GM21447 (cell line): ENCODE data around the gene PCDHGA1.
A peak's percentile ranks its signal among the peaks of the same experiment; 100 is the strongest.

ENCODE experiments used
- ATAC-seq: cut with Tn5 transposase; IDR thresholded peaks from one replicate; pipeline ENCODE4 v1.9.1; 2021; ENCODE audit not compliant: unreplicated experiment

PCDHGA1 gene

GRCh38 chr5:141512390-141512910 is 182.1 kb downstream of the PCDHGA1 start:
- peak; percentile 15 for ATAC-seq

DNA sequence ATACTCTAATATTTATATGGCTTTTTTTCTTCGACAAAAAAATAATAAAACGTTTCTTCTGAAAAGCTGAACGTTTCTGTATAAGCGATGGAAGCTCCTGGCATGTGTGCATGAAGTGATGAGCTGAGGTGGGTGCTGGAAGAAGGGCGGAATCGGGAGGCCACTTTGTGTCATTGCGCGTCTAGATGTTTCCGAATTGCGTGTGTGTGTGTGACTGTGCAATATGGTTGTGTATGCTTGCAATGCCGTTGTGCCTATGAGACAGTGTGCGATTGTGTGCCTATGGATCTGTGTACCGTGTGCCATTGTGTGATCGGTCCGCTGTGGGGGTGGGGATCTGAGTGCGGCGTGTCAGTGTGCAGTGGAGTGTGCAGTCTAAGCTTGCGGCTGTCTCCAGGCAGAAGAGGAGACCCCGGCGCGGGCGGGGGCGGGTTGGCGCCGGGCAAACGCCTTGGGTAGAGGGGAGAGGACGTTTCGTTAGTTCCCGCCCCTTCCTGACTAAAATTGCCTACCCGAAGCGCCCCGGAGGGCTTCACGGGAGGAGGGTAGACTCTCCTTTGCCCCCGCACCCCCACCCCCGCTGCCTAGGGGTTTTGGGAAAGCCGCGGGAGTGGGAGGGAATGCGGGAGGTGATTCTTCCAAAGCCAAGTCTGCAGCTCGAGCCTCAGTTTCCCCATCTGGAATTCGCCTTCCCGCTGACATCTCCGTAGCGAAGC is 182.8 kb downstream of the PCDHGA1 start:
- ATAC-seq: no peak

DNA sequence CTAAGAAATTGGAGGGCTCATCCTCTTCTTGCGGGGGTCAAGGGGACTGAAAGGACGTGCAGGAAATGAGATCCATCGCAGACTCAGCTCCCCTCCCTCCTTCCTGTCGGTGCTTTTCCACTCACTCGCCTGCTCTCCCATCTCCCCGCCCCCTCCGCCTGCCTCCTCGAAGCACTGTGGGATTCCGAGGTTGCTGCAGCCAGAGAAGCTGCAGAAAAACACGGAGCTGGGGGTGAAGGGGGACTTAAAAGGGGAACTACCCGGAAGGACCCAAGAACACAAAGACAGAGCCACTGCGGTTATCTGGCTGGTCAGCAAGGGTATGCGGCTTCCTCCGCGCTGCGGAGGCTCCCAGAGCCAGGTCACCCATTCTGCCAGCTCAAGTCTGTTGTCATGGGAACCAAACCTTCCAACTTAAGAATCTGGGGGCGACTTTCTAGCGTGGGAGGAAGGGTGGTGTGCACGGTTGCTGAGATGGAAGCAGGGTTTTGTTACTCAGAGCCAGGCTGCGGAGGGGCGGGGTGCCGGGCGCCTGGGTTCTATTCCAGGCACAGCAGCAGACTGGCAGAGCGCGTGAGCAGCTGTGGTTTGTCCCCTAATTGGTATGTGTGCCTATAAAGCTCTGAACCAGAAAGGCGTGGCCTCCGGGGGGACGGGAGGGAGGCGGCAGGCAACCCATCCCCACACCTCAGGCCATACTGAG is 183.5 kb downstream of the PCDHGA1 start:
- ATAC-seq: peak; percentile 35

- peak; percentile 10 for ATAC-seq
Observed at GRCh38 chr5:141514330-141515133, 184.2 kb downstream of the PCDHGA1 start.

DNA sequence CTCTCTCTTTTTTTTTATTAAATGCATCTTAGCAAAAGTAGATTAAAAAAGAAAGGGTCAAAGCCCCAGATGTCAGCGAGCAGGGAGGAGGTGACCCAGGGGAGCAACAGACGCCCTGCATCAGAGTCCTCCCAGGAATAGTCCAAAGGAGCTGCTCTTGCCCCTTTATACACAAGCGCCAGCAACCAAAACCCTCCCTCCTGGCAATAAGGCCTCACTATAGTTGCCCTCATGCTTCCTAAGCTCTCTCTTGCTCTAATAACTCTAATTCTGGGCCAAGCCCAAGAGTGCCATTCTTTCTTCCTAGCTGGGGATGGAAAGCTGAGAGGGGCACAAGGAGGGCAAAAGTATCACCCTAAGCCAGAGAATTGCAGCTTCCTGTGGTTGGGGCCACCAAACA is 184.8 kb downstream of the PCDHGA1 start:
- ATAC-seq: no peak

DNA sequence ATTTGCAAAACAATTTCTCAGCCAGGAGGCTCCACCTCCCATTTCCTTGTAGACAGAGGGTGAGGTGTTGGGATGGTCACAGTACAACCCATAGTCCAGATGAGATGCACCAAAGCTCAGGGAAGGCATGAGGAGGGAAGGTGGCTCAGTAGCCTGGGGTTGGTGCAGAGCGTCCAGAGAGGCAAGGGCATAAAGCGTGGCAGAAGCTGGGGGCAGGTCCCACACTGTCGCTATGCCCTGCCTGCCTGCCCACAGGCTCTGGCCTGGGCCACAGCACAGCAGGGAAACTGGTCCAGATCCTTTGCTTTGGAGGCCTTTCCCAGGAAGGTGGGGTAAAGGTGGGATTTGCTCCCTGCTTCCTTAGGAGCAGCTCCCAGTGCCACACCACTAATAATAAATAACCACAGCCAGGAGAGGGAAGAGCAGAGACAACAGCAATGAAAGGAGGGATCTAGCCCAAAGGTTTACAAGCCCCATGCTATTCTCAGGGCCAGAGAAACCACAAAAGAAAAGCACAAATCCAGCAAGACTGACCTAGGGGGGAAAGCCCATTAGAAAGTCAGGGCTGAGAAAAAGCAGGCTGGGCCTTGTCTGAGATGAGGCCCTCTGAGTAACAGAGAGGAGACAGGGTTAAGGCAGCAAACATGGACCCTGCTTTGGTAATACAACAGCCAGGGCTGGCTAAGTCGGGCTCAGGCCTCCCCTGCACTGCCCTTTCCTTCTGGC is 185.8 kb downstream of the PCDHGA1 start:
- no peak for ATAC-seq

- no peak for ATAC-seq
Observed at GRCh38 chr5:141516672-141517025, 186.3 kb downstream of the PCDHGA1 start.

DNA sequence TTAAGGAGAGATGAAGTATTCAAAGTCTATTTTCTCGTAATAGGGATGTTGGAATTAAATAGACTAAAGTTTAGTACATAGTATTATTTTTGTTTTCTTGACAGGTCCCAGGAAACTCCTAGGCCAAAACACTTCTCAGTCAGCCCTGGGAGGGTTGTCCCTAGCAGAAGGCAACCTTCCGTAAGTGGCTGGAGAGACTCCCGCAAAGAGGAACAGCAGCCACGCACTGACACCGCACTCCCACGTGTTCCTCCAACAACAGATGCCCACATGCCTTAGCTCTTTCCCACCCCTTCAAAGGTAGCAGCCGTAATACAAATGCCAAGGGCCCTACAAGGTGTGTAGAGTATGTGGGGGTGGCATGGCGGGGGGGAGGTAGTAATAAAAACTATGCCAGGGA is 187.0 kb downstream of the PCDHGA1 start:
- no peak for ATAC-seq

GRCh38 chr5:141517880-141518617 is 187.7 kb downstream of the PCDHGA1 start:
- ATAC-seq: no peak

DNA sequence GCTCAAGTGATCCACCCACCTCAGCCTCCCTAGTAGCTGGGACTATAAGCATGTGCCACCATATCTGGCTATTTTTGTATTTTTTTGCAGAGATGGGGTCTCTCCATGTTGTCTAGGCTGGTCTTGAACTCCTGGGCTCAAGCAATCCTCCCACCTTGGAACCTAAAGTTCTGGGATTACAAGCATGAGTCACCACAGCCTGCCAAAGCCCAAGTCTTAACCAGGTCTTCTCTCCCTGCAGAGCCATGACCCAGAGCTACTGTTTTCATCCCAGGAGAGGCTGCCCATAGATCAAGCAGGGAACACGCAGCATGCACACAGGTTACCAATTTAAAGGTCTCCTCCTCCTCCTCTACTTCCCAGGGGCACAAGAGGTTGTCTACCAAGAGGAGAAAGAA is 188.3 kb downstream of the PCDHGA1 start:
- ATAC-seq: no peak

GRCh38 chr5:141519605-141520565 is 189.6 kb downstream of the PCDHGA1 start:
- ATAC-seq: no peak

- ATAC-seq: no peak
Observed at GRCh38 chr5:141521244-141521781, 191.0 kb downstream of the PCDHGA1 start.

GRCh38 chr5:141522301-141522700 is 192.0 kb downstream of the PCDHGA1 start:
- ATAC-seq: no peak

GRCh38 chr5:141523991-141524390 is 193.7 kb downstream of the PCDHGA1 start:
- no peak for ATAC-seq

DNA sequence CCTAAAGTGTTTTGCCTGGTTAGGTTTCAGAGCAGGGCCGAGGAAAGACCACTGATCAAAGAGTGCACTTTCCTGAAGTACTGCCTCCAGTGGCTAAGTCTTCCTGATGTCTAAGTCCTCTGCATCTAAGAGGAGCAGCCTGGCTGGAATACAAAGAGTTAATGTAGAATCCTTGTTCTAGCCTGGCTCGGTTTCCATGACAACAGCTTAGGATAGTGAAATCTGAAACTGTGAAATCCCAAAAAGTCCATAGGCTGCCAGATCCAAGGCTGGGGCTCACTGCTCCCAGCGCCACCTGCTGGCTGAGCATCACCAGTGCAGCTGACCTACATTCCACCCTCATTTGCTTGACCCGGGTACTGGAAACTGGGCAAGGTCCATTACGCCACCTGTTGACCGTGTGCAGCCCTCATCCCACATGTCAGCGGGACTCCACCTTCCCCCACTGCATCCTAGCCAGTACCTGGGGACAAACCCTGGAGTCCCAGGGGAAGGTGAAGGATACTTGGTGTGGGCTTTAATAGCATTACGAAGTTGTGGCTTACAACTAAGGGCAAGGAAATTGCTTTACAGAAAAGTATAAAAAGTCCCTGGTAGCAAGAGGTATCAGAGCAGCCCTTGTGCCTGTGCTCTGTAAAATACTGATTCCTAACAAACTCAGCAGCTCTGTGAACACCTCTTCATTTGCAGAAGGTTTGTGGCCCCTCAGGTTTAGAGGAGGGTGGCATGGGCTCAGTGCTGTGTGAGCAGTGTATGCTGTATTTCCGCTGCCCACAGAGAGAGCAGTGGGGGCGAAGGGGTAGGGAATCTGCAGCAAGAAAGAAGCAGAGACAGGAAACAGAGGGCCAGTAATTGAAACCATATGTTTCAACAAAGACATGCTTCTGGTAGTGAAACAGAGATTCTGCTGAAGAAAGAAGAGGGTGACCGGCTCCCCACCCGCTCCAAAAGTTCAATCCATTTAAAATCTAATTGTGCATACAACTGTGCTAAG is 194.6 kb downstream of the PCDHGA1 start:
- ATAC-seq: peak; percentile 77

GRCh38 chr5:141525653-141526052 is 195.3 kb downstream of the PCDHGA1 start:
- ATAC-seq: no peak

- no peak for ATAC-seq
Observed at GRCh38 chr5:141527426-141527825, 197.1 kb downstream of the PCDHGA1 start.
